Keratinocyte (primary cell): ENCODE results near the gene C16orf96.
A peak's percentile ranks its signal among the peaks of the same experiment; 100 is the strongest.

Experiments
- CTCF ChIP-seq, 3 experiments: IDR thresholded peaks in 1 of 3; conservative IDR thresholded peaks in 1 of 3; optimal IDR thresholded peaks in 1 of 3; 2 replicates in 2 of 3; 3 replicates in 1 of 3; pipeline versions ENCODE3 to v1.5.1; 2011; ENCODE audit warnings: low read length in 3 of 3, mild to moderate bottlenecking in 3 of 3, moderate library complexity in 2 of 3, control low read depth in 1 of 3, inconsistent platforms in 1 of 3; ENCODE audit not compliant: insufficient read depth in 2 of 3; ENCODE audit errors: extremely low read depth in 1 of 3
- EZH2 ChIP-seq: IDR thresholded peaks from one replicate; pipeline ENCODE4 v1.6.1; 2012; ENCODE audit warnings: inconsistent platforms, mild to moderate bottlenecking, low read length, moderate library complexity

- TF ChIP-seq CTCF (optimal IDR thresholded peaks at IDR 0.05 in 1 of 3, IDR thresholded peaks at IDR 0.05 in 1 of 3, conservative IDR thresholded peaks at IDR 0.05 in 1 of 3; ENCODE audit: extremely low read depth in 1 of 3, insufficient read depth in 2 of 3, low read length in 3 of 3) = peak; percentile 81 to 93 (median 92)
- TF ChIP-seq EZH2 = no peak
These were observed 49.7 kb upstream of the C16orf96 start for GRCh38 chr16:4506450-4506849.
